HG03175 (cell line): ENCODE data around the gene SFT2D1.
"Not testable (repeated sequence)": the region's sequence is repeated elsewhere in the genome, so short reads cannot be mapped to it uniquely, and the experiment has no call there.

Experiments
- ATAC-seq: cut with Tn5 transposase; IDR thresholded peaks from one replicate; pipeline ENCODE4 v1.9.1; 2021; ENCODE audit warnings: mild to moderate bottlenecking, moderate library complexity; ENCODE audit not compliant: unreplicated experiment

Gene SFT2D1

GRCh38 chr6:166365221-166365620 lies 22.9 kb upstream of the SFT2D1 start:
- no peak for ATAC-seq

GRCh38 chr6:166364456-166364855 lies 22.1 kb upstream of the SFT2D1 start:
- no peak for ATAC-seq

- ATAC-seq, result not testable (repeated sequence)
Measured at GRCh38 chr6:166362427-166362826, 20.1 kb upstream of the SFT2D1 start.

- ATAC-seq, result no peak
Measured at GRCh38 chr6:166361077-166361429, 18.7 kb upstream of the SFT2D1 start.

- no peak for ATAC-seq
Measured at GRCh38 chr6:166360243-166361076, 18.1 kb upstream of the SFT2D1 start.

GRCh38 chr6:166355552-166355951 lies 13.2 kb upstream of the SFT2D1 start:
- no peak for ATAC-seq

GRCh38 chr6:166354965-166355364 lies 12.6 kb upstream of the SFT2D1 start:
- ATAC-seq, result no peak

GRCh38 chr6:166354143-166354542 lies 11.8 kb upstream of the SFT2D1 start:
- ATAC-seq, result no peak

GRCh38 chr6:166353507-166353906 lies 11.2 kb upstream of the SFT2D1 start:
- ATAC-seq, result no peak

- ATAC-seq, result no peak
Measured at GRCh38 chr6:166352923-166353322, 10.6 kb upstream of the SFT2D1 start.

- ATAC-seq, result peak; percentile 100
Measured at GRCh38 chr6:166351715-166352285, 9.5 kb upstream of the SFT2D1 start.

GRCh38 chr6:166348305-166348949 lies 6.1 kb upstream of the SFT2D1 start:
- ATAC-seq, result no peak

- ATAC-seq, result no peak
Measured at GRCh38 chr6:166346965-166347364, 4.6 kb upstream of the SFT2D1 start.

- ATAC-seq, result no peak
Measured at GRCh38 chr6:166346449-166346848, 4.1 kb upstream of the SFT2D1 start.

GRCh38 chr6:166345672-166346071 lies 3.3 kb upstream of the SFT2D1 start:
- not testable (repeated sequence) for ATAC-seq

GRCh38 chr6:166344921-166345320 lies 2.6 kb upstream of the SFT2D1 start:
- ATAC-seq, result not testable (repeated sequence)

- ATAC-seq, result no peak
Measured at GRCh38 chr6:166344240-166344639, 1.9 kb upstream of the SFT2D1 start.

- peak; percentile 30 for ATAC-seq
Measured at GRCh38 chr6:166343150-166343487, 774 bp upstream of the SFT2D1 start.

GRCh38 chr6:166341977-166342348 lies 382 bp downstream of the SFT2D1 start:
- ATAC-seq, result no peak

- ATAC-seq, result no peak
Measured at GRCh38 chr6:166341464-166341863, 881 bp downstream of the SFT2D1 start.

GRCh38 chr6:166338854-166339253 lies 3.5 kb downstream of the SFT2D1 start:
- ATAC-seq, result no peak

GRCh38 chr6:166336847-166337246 lies 5.5 kb downstream of the SFT2D1 start:
- no peak for ATAC-seq
